IPS DF 6.9 (cell line): ENCODE results near the gene ALDH1A2.
"Not testable (repeated sequence)": the region's sequence is repeated elsewhere in the genome, so short reads cannot be mapped to it uniquely, and the experiment has no call there.

ENCODE experiments used
- DNase-seq: peaks from one replicate; pipeline ENCODE4 v3.0.0-alpha.2; 2013; ENCODE audit warnings: low read depth, low spot score
- H3K27ac ChIP-seq: one replicate; pipeline ENCODE4 v1.5.1; 2013; ENCODE audit warnings: low read length, control low read depth
- H3K27me3 ChIP-seq: 2 replicates; pipeline ENCODE4 v1.6.1; 2013; ENCODE audit warnings: mild to moderate bottlenecking, low read length; ENCODE audit not compliant: control insufficient read depth, insufficient read depth
- H3K36me3 ChIP-seq: 2 replicates; pipeline ENCODE4 v1.6.1; 2013; ENCODE audit warnings: low read length; ENCODE audit not compliant: control insufficient read depth, insufficient read depth
- H3K4me1 ChIP-seq: 2 replicates; pipeline ENCODE4 v1.6.1; 2013; ENCODE audit warnings: low read length; ENCODE audit not compliant: control insufficient read depth, insufficient read depth
- H3K4me3 ChIP-seq: 2 replicates; pipeline ENCODE4 v1.5.1; 2013; ENCODE audit warnings: mild to moderate bottlenecking, low read length
- H3K9me3 ChIP-seq: 2 replicates; pipeline ENCODE4 v1.6.1; 2013; ENCODE audit warnings: low read length, inconsistent platforms; ENCODE audit not compliant: control insufficient read depth, insufficient read depth
- WGBS: extraction: QIAGEN DNeasy Blood & Tissue Kit; methylation state at CpG from one replicate; pipeline ENCODE4 v1.1.7; 2013; ENCODE audit warnings: mixed read lengths, missing lambda C conversion rate; ENCODE audit not compliant: insufficient read length, insufficient coverage; 5-methylcytosine and 5-hydroxymethylcytosine counted together

The ALDH1A2 gene

GRCh38 chr15:58043192-58043903 is 22.2 kb downstream of the ALDH1A2 start:
- no peaks in the 10 kb centered on the region for H3K4me1 ChIP-seq
- H3K27ac ChIP-seq = no peak overlapping the region
- H3K36me3 ChIP-seq = no peaks in the 10 kb centered on the region
- no peaks in the 10 kb centered on the region for H3K9me3 ChIP-seq
- no peaks in the 10 kb centered on the region for H3K27me3 ChIP-seq
- no CpG with 5 or more reads among the region's 5 CpGs for WGBS
- no peak for DNase-seq
- H3K4me3 ChIP-seq = no peak overlapping the region

GRCh38 chr15:58042006-58042405 is 23.5 kb downstream of the ALDH1A2 start:
- no peak overlapping the region for H3K27ac ChIP-seq
- no peaks in the 10 kb centered on the region for H3K36me3 ChIP-seq
- no peaks in the 10 kb centered on the region for H3K4me1 ChIP-seq
- DNase-seq = no peak
- no peaks in the 10 kb centered on the region for H3K9me3 ChIP-seq
- no peak overlapping the region for H3K4me3 ChIP-seq
- no peaks in the 10 kb centered on the region for H3K27me3 ChIP-seq
- no CpG with 5 or more reads among the region's 3 CpGs for WGBS

GRCh38 chr15:58040150-58040549 is 25.4 kb downstream of the ALDH1A2 start:
- Histone ChIP-seq H3K4me1 (no peaks in the 10 kb centered on the region), H3K27ac (no peak overlapping the region), H3K36me3 (no peaks in the 10 kb centered on the region), H3K27me3 (no peaks in the 10 kb centered on the region), H3K4me3 (no peak overlapping the region), H3K9me3 (no peaks in the 10 kb centered on the region)
- no peak for DNase-seq
- whole genome bisulfite sequencing = no CpG with 5 or more reads among the region's 6 CpGs

- Histone ChIP-seq H3K4me1 (no peaks in the 10 kb centered on the region), H3K36me3 (no peaks in the 10 kb centered on the region), H3K4me3 (no peak overlapping the region), H3K9me3 (no peaks in the 10 kb centered on the region), H3K27ac (no peak overlapping the region), H3K27me3 (no peaks in the 10 kb centered on the region)
- no CpG with 5 or more reads among the region's 6 CpGs for WGBS
- DNase-seq = no peak
These were observed 26.2 kb downstream of the ALDH1A2 start for GRCh38 chr15:58039079-58040035.

- no peaks in the 10 kb centered on the region for H3K27me3 ChIP-seq
- H3K9me3 ChIP-seq = no peaks in the 10 kb centered on the region
- no peaks in the 10 kb centered on the region for H3K36me3 ChIP-seq
- no peaks in the 10 kb centered on the region for H3K4me1 ChIP-seq
- DNase-seq = no peak
- no peak overlapping the region for H3K4me3 ChIP-seq
- no peak overlapping the region for H3K27ac ChIP-seq
- WGBS = no CpG with 5 or more reads among the region's 2 CpGs
These were observed 27.0 kb downstream of the ALDH1A2 start for GRCh38 chr15:58038426-58039078.

- H3K27ac ChIP-seq = no peak overlapping the region
- no peak for DNase-seq
- no peaks in the 10 kb centered on the region for H3K4me1 ChIP-seq
- no peaks in the 10 kb centered on the region for H3K27me3 ChIP-seq
- WGBS = no CpG with 5 or more reads among the region's 2 CpGs
- no peaks in the 10 kb centered on the region for H3K9me3 ChIP-seq
- H3K4me3 ChIP-seq = no peak overlapping the region
- no peaks in the 10 kb centered on the region for H3K36me3 ChIP-seq
These were observed 27.7 kb downstream of the ALDH1A2 start for GRCh38 chr15:58037723-58038301.

GRCh38 chr15:58036579-58036978 is 28.9 kb downstream of the ALDH1A2 start:
- no peaks in the 10 kb centered on the region for H3K27me3 ChIP-seq
- no peaks in the 10 kb centered on the region for H3K36me3 ChIP-seq
- no peaks in the 10 kb centered on the region for H3K9me3 ChIP-seq
- no peak for DNase-seq
- no peaks in the 10 kb centered on the region for H3K4me1 ChIP-seq
- no peak overlapping the region for H3K4me3 ChIP-seq
- H3K27ac ChIP-seq = no peak overlapping the region
- WGBS = no CpG with 5 or more reads among the region's 4 CpGs

- WGBS = no CpG with 5 or more reads among the region's 1 CpG
These were observed 37.1 kb downstream of the ALDH1A2 start for GRCh38 chr15:58028392-58028791.

GRCh38 chr15:58026552-58026951 is 39.0 kb downstream of the ALDH1A2 start:
- no peak overlapping the region for H3K4me3 ChIP-seq

More at GRCh38 chr15:58028392-58028791, 37.1 kb downstream of the ALDH1A2 start:
- not testable (repeated sequence) for DNase-seq, H3K27me3 ChIP-seq, H3K36me3 ChIP-seq, H3K4me1 ChIP-seq, H3K4me3 ChIP-seq, H3K27ac ChIP-seq, H3K9me3 ChIP-seq

GRCh38 chr15:58026051-58026450 is 39.5 kb downstream of the ALDH1A2 start:
- DNase-seq = no peak
- no CpG with 5 or more reads among the region's 1 CpG for WGBS
- H3K27ac ChIP-seq = no peak overlapping the region
- H3K4me1 ChIP-seq = no peaks in the 10 kb centered on the region
- H3K36me3 ChIP-seq = no peaks in the 10 kb centered on the region
- H3K27me3 ChIP-seq = no peaks in the 10 kb centered on the region
- no peak overlapping the region for H3K4me3 ChIP-seq
- peaks cover 1% of the 10 kb centered on the region; the same call in 1 of the 2 replicates for H3K9me3 ChIP-seq

More at GRCh38 chr15:58026552-58026951, 39.0 kb downstream of the ALDH1A2 start:
- Histone ChIP-seq H3K4me1 (no peaks in the 10 kb centered on the region), H3K36me3 (no peaks in the 10 kb centered on the region), H3K9me3 (peaks cover 1% of the 10 kb centered on the region; the same call in 1 of the 2 replicates), H3K27ac (no peak overlapping the region), H3K27me3 (no peaks in the 10 kb centered on the region)
- DNase-seq = no peak
- WGBS = no CpG with 5 or more reads among the region's 7 CpGs
